HCT116 (cell line): ENCODE measurements around the gene CHST1. TPM values are rescaled to one million over a fixed set of nuclear protein-coding genes. Genes with fewer than 3 reads are reported as not detected.

Experiments used
- ATAC-seq: fragments of 200-7000 bp; cut with Tn5 transposase; 2 replicates; pipeline ENCODE4 v1.9.1; 2020; ENCODE audit warnings: mild to moderate bottlenecking, moderate library complexity
- BruUV-seq: library from RNA; stranded (reverse); fragments of 400-500 nt; replicated peaks from 2 replicates; lab custom pipeline; 2021; lab: Mats Ljungman, UMichigan
- CTCF ChIA-PET: fragments of 300-600 bp; sonication (Branson Sonifier 250); formaldehyde crosslinking; loops from one replicate; lab custom pipeline; 2021; ENCODE audit warnings: antibody characterized with exemption; lab: Charles Lee
- POLR2A ChIA-PET: fragments of 300-600, 350-600 bp; sonication (Branson Sonifier 250); formaldehyde crosslinking; loops from one replicate; lab custom pipeline; 2021; ENCODE audit warnings: antibody characterized with exemption; lab: Charles Lee
- RAD21 ChIA-PET, 2 experiments: fragments of 300-600 bp; sonication (Branson Sonifier 250); formaldehyde crosslinking; loops; one replicate each; lab custom pipeline; 2023; ENCODE audit warnings: low total read pairs in 2 of 2; ENCODE audit not compliant: uncharacterized antibody in 2 of 2, unreplicated experiment in 2 of 2, low non-redundant PET in 1 of 2; lab: Charles Lee
- DNase-seq: peaks from one replicate; pipeline ENCODE4 v3.0.0-alpha.2; 2010; ENCODE audit warnings: low read depth, low spot score
- H2AFZ ChIP-seq: fragments of 200-600 bp; shearing (Covaris generic), sonication (generic); 2 replicates; pipeline ENCODE4 v1.6.1; 2017; ENCODE audit warnings: low read depth, mixed run types, mixed read lengths, antibody characterized with exemption, low read length; ENCODE audit not compliant: poor library complexity, severe bottlenecking
- H3K27ac ChIP-seq: 2 replicates; pipeline ENCODE4 v1.5.1; 2012; ENCODE audit warnings: low read depth, low read length
- H3K27me3 ChIP-seq: fragments of 200-600 bp; sonication (generic); 2 replicates; pipeline ENCODE4 v1.6.1; 2016; ENCODE audit warnings: mixed run types, low read length, mixed read lengths; ENCODE audit not compliant: insufficient read depth
- H3K36me3 ChIP-seq, 2 experiments: fragments of 200-500 bp in 1 of 2; fragments of 200-600 bp in 1 of 2; sonication (Bioruptor generic) in 1 of 2; sonication (generic) in 1 of 2; 2 replicates each; pipeline versions ENCODE4 v1.5.1 to v1.6.1; 2014 to 2016; ENCODE audit warnings: low read length in 2 of 2, inconsistent platforms in 1 of 2, mixed read lengths in 1 of 2, mixed run types in 1 of 2; ENCODE audit not compliant: insufficient read depth in 2 of 2, control insufficient read depth in 1 of 2
- H3K4me1 ChIP-seq, 2 experiments: fragments of 200-600 bp in 1 of 2; sonication (generic) in 1 of 2; 2 replicates each; pipeline versions ENCODE4 v1.5.1 to v1.6.1; 2012 to 2017; ENCODE audit warnings: low read length in 2 of 2, inconsistent platforms in 1 of 2, mild to moderate bottlenecking in 1 of 2, mixed read lengths in 1 of 2, mixed run types in 1 of 2, moderate library complexity in 1 of 2; ENCODE audit not compliant: insufficient read depth in 2 of 2, control insufficient read depth in 1 of 2
- H3K4me2 ChIP-seq: fragments of 200-600 bp; sonication (generic); 2 replicates; pipeline ENCODE4 v1.6.1; 2017; ENCODE audit warnings: mixed run types, low read length, mixed read lengths
- H3K4me3 ChIP-seq, 2 experiments: fragments of 200-600 bp in 1 of 2; sonication (generic) in 1 of 2; replicated peaks in 1 of 2; 2 replicates each; pipeline ENCODE4 v1.5.1; 2011 to 2016; ENCODE audit warnings: low read length in 2 of 2, control low read depth in 1 of 2, low read depth in 1 of 2, mild to moderate bottlenecking in 1 of 2, mixed read lengths in 1 of 2, mixed run types in 1 of 2
- H3K79me2 ChIP-seq: fragments of 200-600 bp; sonication (generic); 2 replicates; pipeline ENCODE4 v1.6.1; 2017; ENCODE audit warnings: mild to moderate bottlenecking, mixed run types, low read length, moderate library complexity, mixed read lengths; ENCODE audit not compliant: insufficient read depth
- H3K9ac ChIP-seq: fragments of 200-600 bp; sonication (generic); 2 replicates; pipeline ENCODE4 v1.6.1; 2016; ENCODE audit warnings: low read length, mixed read lengths
- H3K9me2 ChIP-seq: fragments of 200-600 bp; sonication (generic), shearing (Covaris generic); 2 replicates; pipeline ENCODE4 v1.6.1; 2017; ENCODE audit warnings: mixed run types, mild to moderate bottlenecking, moderate library complexity; ENCODE audit not compliant: insufficient read depth
- H3K9me3 ChIP-seq, 2 experiments: fragments of 200-500 bp in 1 of 2; fragments of 200-600 bp in 1 of 2; sonication (Bioruptor generic) in 1 of 2; sonication (generic) in 1 of 2; 2 replicates each; pipeline ENCODE4 v1.6.1; 2014 to 2017; ENCODE audit warnings: low read length in 2 of 2, mixed read lengths in 2 of 2, inconsistent platforms in 1 of 2, low read depth in 1 of 2, mild to moderate bottlenecking in 1 of 2, mixed run types in 1 of 2, moderate library complexity in 1 of 2; ENCODE audit not compliant: control insufficient read depth in 1 of 2, insufficient read depth in 1 of 2
- H4K20me1 ChIP-seq: fragments of 200-600 bp; sonication (generic), shearing (Covaris generic); 2 replicates; pipeline ENCODE4 v1.6.1; 2017; ENCODE audit warnings: mixed run types, mild to moderate bottlenecking, moderate library complexity; ENCODE audit not compliant: insufficient read depth
- CBX3 ChIP-seq: IDR thresholded peaks from 2 replicates; pipeline ENCODE4 v1.6.1; 2012; ENCODE audit warnings: low read depth
- CEBPB ChIP-seq: IDR thresholded peaks from 2 replicates; pipeline ENCODE4 v1.6.1; 2012; ENCODE audit warnings: low read depth
- CTCF ChIP-seq, 3 experiments: fragments of 200-600 bp in 1 of 3; sonication (generic) in 1 of 3; IDR thresholded peaks in 2 of 3; conservative IDR thresholded peaks in 1 of 3; 2 replicates each; pipeline ENCODE4 v1.5.1; 2012 to 2017; ENCODE audit warnings: low read depth in 2 of 3, low read length in 2 of 3, antibody characterized with exemption in 1 of 3, borderline replicate concordance in 1 of 3, control low read depth in 1 of 3, mild to moderate bottlenecking in 1 of 3, mixed read lengths in 1 of 3, mixed run types in 1 of 3, moderate library complexity in 1 of 3; ENCODE audit not compliant: insufficient read depth in 1 of 3
- EZH2 ChIP-seq: fragments of 200-600 bp; sonication (generic); IDR thresholded peaks from 2 replicates; pipeline ENCODE4 v1.6.1; 2017; ENCODE audit warnings: antibody characterized with exemption, mixed run types
- EZH2phosphoT487 ChIP-seq: fragments of 200-600 bp; IDR thresholded peaks from 2 replicates; pipeline ENCODE4 v1.6.1; 2018; ENCODE audit warnings: antibody characterized with exemption, borderline replicate concordance
- FOSL1 ChIP-seq: IDR thresholded peaks from 2 replicates; pipeline ENCODE4 v1.6.1; 2012; ENCODE audit warnings: low read depth
- JUND ChIP-seq: IDR thresholded peaks from 2 replicates; pipeline ENCODE4 v1.6.1; 2012
- POLR2A ChIP-seq: IDR thresholded peaks from 2 replicates; pipeline ENCODE4 v1.7.0; 2011; ENCODE audit warnings: borderline replicate concordance; ENCODE audit not compliant: insufficient read depth, insufficient read length; ENCODE audit errors: extremely low read depth
- POLR2AphosphoS5 ChIP-seq: IDR thresholded peaks from 2 replicates; pipeline ENCODE4 v1.6.1; 2011; ENCODE audit warnings: mild to moderate bottlenecking, low read depth, low read length, moderate library complexity
- RAD21 ChIP-seq: IDR thresholded peaks from 2 replicates; pipeline ENCODE4 v1.6.1; 2012; ENCODE audit warnings: low read depth, mild to moderate bottlenecking
- SIN3A ChIP-seq: IDR thresholded peaks from 2 replicates; pipeline ENCODE4 v1.6.1; 2012; ENCODE audit warnings: low read depth
- SRF ChIP-seq: IDR thresholded peaks from 2 replicates; pipeline ENCODE4 v1.6.1; 2012; ENCODE audit warnings: low read depth
- TCF7L2 ChIP-seq: IDR thresholded peaks from 2 replicates; pipeline ENCODE4 v1.7.0; 2011; ENCODE audit warnings: borderline replicate concordance, inconsistent platforms; ENCODE audit not compliant: insufficient read depth, insufficient read length; ENCODE audit errors: extremely low read depth
- YY1 ChIP-seq: IDR thresholded peaks from 2 replicates; pipeline ENCODE4 v1.6.1; 2011; ENCODE audit warnings: low read length, low read depth, moderate library complexity, mild to moderate bottlenecking; ENCODE audit not compliant: insufficient replicate concordance; ENCODE audit errors: extremely low read depth
- ZFX ChIP-seq: fragments of 450-650 bp; IDR thresholded peaks from 2 replicates; pipeline ENCODE4 v1.6.1; 2017
- intact Hi-C: fragments of 100-400 bp; cut with micrococcal nuclease; formaldehyde crosslinking; loops from 2 replicates; pipeline ENCODE4 v1.10.0; 2022
- total RNA-seq: library from RNA; stranded (reverse); gene quantifications from one replicate; pipeline ENCODE4 v1.2.1, GENCODE V29; 2021; ENCODE audit not compliant: unreplicated experiment
- TF ChIP-seq, protein P1 (sequence below): IDR thresholded peaks from 2 replicates; pipeline ENCODE4 v1.6.1; 2012; ENCODE audit warnings: low read depth
- TF ChIP-seq, protein P2 (sequence below): IDR thresholded peaks from 2 replicates; pipeline ENCODE4 v1.6.1; 2012
- TF ChIP-seq, protein P3 (sequence below): IDR thresholded peaks from 2 replicates; pipeline ENCODE4 v1.6.1; 2011; ENCODE audit warnings: mild to moderate bottlenecking, low read length, moderate library complexity; ENCODE audit not compliant: insufficient replicate concordance; ENCODE audit errors: extremely low read depth

The CHST1 gene
- total RNA-seq, 1 experiment from 2014 or later: 0.69 TPM

DNA sequence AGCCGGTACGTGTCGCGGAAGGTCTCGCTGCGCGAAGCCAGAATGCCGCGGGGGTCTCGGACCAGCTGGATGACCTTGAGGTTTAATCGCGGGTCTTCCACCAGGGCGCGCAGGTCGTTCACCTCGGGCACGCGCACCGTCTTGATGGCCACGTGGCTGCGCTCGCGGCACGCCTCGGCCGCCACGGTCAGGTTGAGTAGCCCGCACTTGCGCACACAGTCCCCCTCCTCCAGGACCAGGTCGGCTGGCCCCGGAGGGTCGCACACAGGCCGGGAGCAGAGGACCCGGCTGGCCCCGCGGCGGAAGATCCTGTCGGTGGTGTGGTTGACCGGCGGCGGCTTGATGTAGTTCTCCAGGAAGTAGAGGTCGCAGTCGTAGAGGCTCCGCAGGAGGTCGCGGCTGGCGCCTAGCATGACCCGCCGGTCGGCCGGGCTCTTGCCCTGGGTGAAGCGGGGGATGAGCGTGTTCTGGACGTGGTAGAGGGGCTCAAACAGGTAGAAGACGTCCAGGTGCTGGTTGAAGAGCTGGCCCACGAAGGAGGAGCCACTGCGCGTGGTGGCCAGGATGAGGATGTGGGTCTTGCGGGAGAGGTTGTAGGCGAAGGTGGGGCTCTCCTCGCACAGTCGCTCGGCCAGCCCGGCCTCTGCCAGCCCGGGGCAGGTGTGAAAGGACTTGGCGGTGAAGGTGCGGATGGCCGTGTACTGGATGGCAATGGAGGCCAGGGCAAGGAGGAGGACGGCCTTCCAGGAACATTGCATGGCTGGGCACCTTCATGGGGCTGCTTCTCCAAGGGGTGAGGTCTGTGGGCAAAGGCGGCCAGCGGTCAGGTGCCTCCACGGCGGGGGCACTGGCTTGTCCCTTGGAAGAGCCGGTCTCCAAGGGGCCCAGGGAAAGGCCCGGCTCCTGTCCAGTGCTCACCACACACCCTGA, 15.0 kb downstream of the CHST1 start:
- no peak overlapping the region for H2AFZ ChIP-seq
- no peaks in the 10 kb centered on the region for H3K79me2 ChIP-seq
- H3K27ac ChIP-seq: no peak overlapping the region
- BruUV-seq: no TSS peak
- H4K20me1 ChIP-seq: no peaks in the 10 kb centered on the region
- peaks cover 0 to 3% of the 10 kb centered on the region in 2 experiments; a peak in 1 of 4 replicates for H3K4me1 ChIP-seq
- H3K9me2 ChIP-seq: no peaks in the 10 kb centered on the region
- no peak overlapping the region for H3K9ac ChIP-seq
- intact Hi-C loops: loop anchor here (10.0 kb wide), 1 partner anchor 246 kb away; no protein-coding TSS in a partner anchor
- no peaks in the 10 kb centered on the region for H3K36me3 ChIP-seq
- ChIA-PET POLR2A (no interaction called here), RAD21 (no interaction called here), CTCF (no interaction called here)
- H3K27me3 ChIP-seq: no peaks in the 10 kb centered on the region
- DNase-seq: no peak
- H3K4me3 ChIP-seq: no peak overlapping the region
- no peak for ATAC-seq
- no peaks in the 10 kb centered on the region for H3K9me3 ChIP-seq
- TF ChIP-seq ZFX (no peak), CBX3 (no peak), POLR2A (no peak), JUND (no peak), CEBPB (no peak), CTCF (IDR thresholded peaks at IDR 0.05 in 2 of 3, conservative IDR thresholded peaks at IDR 0.05 in 1 of 3; ENCODE audit: borderline replicate concordance in 1 of 3, insufficient read depth in 1 of 3, low read depth in 2 of 3, low read length in 2 of 3) (no peak), EZH2 (no peak), FOSL1 (no peak), YY1 (no peak), RAD21 (no peak), SIN3A (no peak), EZH2phosphoT487 (no peak), POLR2AphosphoS5 (no peak), SRF (no peak), TCF7L2 (no peak)
- TF ChIP-seq, protein P1, sequence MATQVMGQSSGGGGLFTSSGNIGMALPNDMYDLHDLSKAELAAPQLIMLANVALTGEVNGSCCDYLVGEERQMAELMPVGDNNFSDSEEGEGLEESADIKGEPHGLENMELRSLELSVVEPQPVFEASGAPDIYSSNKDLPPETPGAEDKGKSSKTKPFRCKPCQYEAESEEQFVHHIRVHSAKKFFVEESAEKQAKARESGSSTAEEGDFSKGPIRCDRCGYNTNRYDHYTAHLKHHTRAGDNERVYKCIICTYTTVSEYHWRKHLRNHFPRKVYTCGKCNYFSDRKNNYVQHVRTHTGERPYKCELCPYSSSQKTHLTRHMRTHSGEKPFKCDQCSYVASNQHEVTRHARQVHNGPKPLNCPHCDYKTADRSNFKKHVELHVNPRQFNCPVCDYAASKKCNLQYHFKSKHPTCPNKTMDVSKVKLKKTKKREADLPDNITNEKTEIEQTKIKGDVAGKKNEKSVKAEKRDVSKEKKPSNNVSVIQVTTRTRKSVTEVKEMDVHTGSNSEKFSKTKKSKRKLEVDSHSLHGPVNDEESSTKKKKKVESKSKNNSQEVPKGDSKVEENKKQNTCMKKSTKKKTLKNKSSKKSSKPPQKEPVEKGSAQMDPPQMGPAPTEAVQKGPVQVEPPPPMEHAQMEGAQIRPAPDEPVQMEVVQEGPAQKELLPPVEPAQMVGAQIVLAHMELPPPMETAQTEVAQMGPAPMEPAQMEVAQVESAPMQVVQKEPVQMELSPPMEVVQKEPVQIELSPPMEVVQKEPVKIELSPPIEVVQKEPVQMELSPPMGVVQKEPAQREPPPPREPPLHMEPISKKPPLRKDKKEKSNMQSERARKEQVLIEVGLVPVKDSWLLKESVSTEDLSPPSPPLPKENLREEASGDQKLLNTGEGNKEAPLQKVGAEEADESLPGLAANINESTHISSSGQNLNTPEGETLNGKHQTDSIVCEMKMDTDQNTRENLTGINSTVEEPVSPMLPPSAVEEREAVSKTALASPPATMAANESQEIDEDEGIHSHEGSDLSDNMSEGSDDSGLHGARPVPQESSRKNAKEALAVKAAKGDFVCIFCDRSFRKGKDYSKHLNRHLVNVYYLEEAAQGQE: no peak
- TF ChIP-seq, protein P2, sequence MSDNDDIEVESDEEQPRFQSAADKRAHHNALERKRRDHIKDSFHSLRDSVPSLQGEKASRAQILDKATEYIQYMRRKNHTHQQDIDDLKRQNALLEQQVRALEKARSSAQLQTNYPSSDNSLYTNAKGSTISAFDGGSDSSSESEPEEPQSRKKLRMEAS: no peak
- TF ChIP-seq, protein P3, sequence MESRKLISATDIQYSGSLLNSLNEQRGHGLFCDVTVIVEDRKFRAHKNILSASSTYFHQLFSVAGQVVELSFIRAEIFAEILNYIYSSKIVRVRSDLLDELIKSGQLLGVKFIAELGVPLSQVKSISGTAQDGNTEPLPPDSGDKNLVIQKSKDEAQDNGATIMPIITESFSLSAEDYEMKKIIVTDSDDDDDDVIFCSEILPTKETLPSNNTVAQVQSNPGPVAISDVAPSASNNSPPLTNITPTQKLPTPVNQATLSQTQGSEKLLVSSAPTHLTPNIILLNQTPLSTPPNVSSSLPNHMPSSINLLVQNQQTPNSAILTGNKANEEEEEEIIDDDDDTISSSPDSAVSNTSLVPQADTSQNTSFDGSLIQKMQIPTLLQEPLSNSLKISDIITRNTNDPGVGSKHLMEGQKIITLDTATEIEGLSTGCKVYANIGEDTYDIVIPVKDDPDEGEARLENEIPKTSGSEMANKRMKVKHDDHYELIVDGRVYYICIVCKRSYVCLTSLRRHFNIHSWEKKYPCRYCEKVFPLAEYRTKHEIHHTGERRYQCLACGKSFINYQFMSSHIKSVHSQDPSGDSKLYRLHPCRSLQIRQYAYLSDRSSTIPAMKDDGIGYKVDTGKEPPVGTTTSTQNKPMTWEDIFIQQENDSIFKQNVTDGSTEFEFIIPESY: no peak
- no peak overlapping the region for H3K4me2 ChIP-seq
